GM12865 (cell line): Measurements from ENCODE around the gene AGAP3.

Experiments used
- DNase-seq: peaks from one replicate; pipeline ENCODE4 v3.0.0; 2010; ENCODE audit warnings: low read depth
- H3K4me3 ChIP-seq: 2 replicates; pipeline ENCODE4 v1.5.1; 2011; ENCODE audit warnings: mild to moderate bottlenecking, low read depth, low read length, control low read depth
- CTCF ChIP-seq: IDR thresholded peaks from 2 replicates; pipeline ENCODE4 v1.5.1; 2011; ENCODE audit warnings: low read length, control low read depth, low read depth, inconsistent platforms; ENCODE audit not compliant: insufficient read depth; ENCODE audit errors: missing control alignments

AGAP3 gene

GRCh38 chr7:151095123-151095797, 9.0 kb downstream of the AGAP3 start:
- H3K4me3 ChIP-seq = no peak overlapping the region
- DNase-seq = no peak
- TF ChIP-seq CTCF = no peak

DNA sequence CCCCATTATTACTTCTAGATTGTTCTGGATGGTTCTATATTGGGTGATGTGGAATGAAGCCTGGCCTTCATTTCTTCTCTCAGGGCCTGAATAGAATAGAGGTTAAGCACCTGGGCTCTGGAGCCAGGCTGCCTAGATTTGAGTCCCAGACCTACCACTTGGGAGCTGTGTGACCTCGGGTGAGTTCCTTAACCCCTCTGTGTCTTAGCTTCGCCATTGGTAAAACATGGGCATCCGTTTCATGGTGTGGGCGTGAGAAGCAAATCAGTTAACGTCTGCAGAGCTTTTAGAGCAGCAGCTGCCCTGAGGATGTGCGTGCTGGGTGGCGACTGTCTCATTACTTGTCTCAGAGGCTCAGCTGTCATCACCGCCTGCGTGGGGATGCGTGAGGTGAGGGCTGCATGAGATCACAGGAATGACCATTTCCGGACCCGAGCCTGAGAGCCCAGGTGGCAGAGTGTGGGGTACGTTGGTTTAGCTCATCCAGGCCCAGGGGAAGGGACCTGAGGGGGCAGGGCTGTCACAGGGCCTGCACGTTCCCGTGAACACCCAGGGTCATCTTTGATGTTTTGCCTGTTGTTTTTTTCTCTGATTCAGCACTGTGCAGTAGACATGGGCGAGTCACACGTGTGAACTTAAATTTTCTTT, 9.7 kb downstream of the AGAP3 start:
- DNase-seq = no peak
- no peak for TF ChIP-seq CTCF
- no peak overlapping the region for H3K4me3 ChIP-seq

GRCh38 chr7:151099486-151100211, 13.4 kb downstream of the AGAP3 start:
- TF ChIP-seq CTCF = no peak
- no peak for DNase-seq
- H3K4me3 ChIP-seq = no peak overlapping the region

DNA sequence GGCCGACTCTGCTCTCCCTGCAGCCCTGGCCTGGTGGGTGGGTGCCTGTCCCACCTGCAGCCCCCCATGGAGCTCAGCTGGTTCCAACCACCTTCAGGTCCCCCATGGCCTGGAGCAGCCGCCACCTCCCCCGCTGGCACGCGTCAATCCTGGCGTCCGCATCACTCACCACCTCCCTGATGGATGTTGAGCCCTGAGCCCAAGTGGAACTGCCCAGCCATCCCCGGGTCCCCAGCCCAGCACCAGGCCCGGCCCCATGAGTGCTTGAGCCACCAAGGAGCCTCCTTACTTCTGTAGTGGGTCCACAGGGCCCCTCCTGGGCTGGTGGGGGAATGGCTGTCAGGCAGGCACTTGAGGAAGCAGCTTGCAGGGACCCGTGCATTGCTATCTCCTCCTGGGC, 14.6 kb downstream of the AGAP3 start:
- no peak overlapping the region for H3K4me3 ChIP-seq
- no peak for TF ChIP-seq CTCF
- no peak for DNase-seq

- no peak overlapping the region for H3K4me3 ChIP-seq
- no peak for DNase-seq
- no peak for TF ChIP-seq CTCF
These were observed 15.5 kb downstream of the AGAP3 start for GRCh38 chr7:151101621-151102396.

DNA sequence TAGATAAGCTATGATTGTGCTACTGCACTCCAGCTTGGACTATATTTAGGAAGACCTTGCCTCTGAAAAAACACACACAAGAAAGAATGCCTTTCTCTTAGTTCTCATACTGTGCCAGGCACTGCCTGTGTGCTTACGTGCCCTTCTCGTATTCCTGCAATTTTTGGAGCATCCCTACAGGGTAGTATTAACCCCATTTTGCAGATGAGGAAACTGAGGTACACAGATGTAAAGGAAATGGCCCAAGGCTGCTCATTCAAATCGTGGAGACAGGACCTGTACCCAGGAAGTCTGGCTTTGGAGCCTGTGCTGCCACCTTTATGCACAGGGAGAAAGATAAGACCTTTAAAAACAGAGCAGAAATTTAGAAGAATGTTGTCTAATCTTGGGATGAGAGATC, 16.7 kb downstream of the AGAP3 start:
- no peak for DNase-seq
- no peak for TF ChIP-seq CTCF
- H3K4me3 ChIP-seq = no peak overlapping the region
